Common myeloid progenitor, CD34-positive (primary cell): ENCODE data around the gene PLA2G2D.

ENCODE experiments used
- CTCF ChIA-PET: fragments of 350-600 bp; sonication (Branson Sonifier 250); formaldehyde crosslinking; loops from one replicate; lab custom pipeline; 2021; ENCODE audit warnings: antibody characterized with exemption; lab: Charles Lee
- POLR2A ChIA-PET: fragments of 350-600 bp; sonication (Branson Sonifier 250); formaldehyde crosslinking; loops from one replicate; lab custom pipeline; 2021; ENCODE audit warnings: antibody characterized with exemption; lab: Charles Lee
- DNase-seq, 3 donors: peaks; one replicate each; pipeline versions ENCODE4 v3.0.0 to v3.0.0-alpha.2; 2013
- H3K27ac ChIP-seq, 2 experiments: 1 replicate in 1 of 2; 2 replicates in 1 of 2; pipeline ENCODE4 v1.7.0; 2013; ENCODE audit warnings: inconsistent platforms in 2 of 2, low read length in 2 of 2, mild to moderate bottlenecking in 2 of 2, low read depth in 1 of 2, moderate library complexity in 1 of 2; ENCODE audit not compliant: severe bottlenecking in 2 of 2, insufficient read depth in 1 of 2, poor library complexity in 1 of 2
- H3K27me3 ChIP-seq, 5 experiments: replicated peaks in 2 of 5; 1 replicate in 3 of 5; 2 replicates in 2 of 5; pipeline versions ENCODE4 v1.6.1 to v1.7.0; 2013; ENCODE audit warnings: low read length in 4 of 5, mild to moderate bottlenecking in 2 of 5, moderate library complexity in 2 of 5, inconsistent platforms in 1 of 5; ENCODE audit not compliant: insufficient read depth in 5 of 5, control insufficient read depth in 4 of 5
- H3K36me3 ChIP-seq, 4 experiments: 1 replicate in 2 of 4; 2 replicates in 2 of 4; pipeline versions ENCODE4 v1.6.1 to v1.7.0; 2013; ENCODE audit warnings: low read length in 3 of 4, control low read depth in 1 of 4, mild to moderate bottlenecking in 1 of 4; ENCODE audit not compliant: control insufficient read depth in 4 of 4, insufficient read depth in 4 of 4
- H3K4me1 ChIP-seq, 4 experiments: 1 replicate in 3 of 4; 2 replicates in 1 of 4; pipeline versions ENCODE4 v1.6.1 to v1.7.1; 2013; ENCODE audit warnings: low read length in 3 of 4, mild to moderate bottlenecking in 3 of 4, control low read depth in 1 of 4, inconsistent platforms in 1 of 4, moderate library complexity in 1 of 4; ENCODE audit not compliant: control insufficient read depth in 4 of 4, insufficient read depth in 4 of 4; ENCODE audit errors: control extremely low read depth in 1 of 4
- H3K4me3 ChIP-seq, 7 experiments: 1 replicate in 4 of 7; 2 replicates in 3 of 7; pipeline versions ENCODE4 v1.5.1 to v1.7.0; 2013; ENCODE audit warnings: mild to moderate bottlenecking in 7 of 7, low read length in 6 of 7, moderate library complexity in 6 of 7, inconsistent platforms in 2 of 7, low read depth in 2 of 7, control low read depth in 1 of 7; ENCODE audit not compliant: insufficient read depth in 4 of 7, control insufficient read depth in 1 of 7; ENCODE audit errors: extremely low read depth in 1 of 7
- H3K9me3 ChIP-seq, 5 experiments: 1 replicate in 4 of 5; 2 replicates in 1 of 5; pipeline versions ENCODE4 v1.6.1 to v1.7.1; 2013; ENCODE audit warnings: low read length in 4 of 5, mild to moderate bottlenecking in 2 of 5, inconsistent platforms in 1 of 5, low read depth in 1 of 5, moderate library complexity in 1 of 5; ENCODE audit not compliant: control insufficient read depth in 4 of 5, insufficient read depth in 2 of 5; ENCODE audit errors: control extremely low read depth in 1 of 5
- WGBS: methylation state at CpG from one replicate; pipeline ENCODE4 v1.1.5; 2013; ENCODE audit not compliant: insufficient coverage; 5-methylcytosine and 5-hydroxymethylcytosine counted together

The PLA2G2D gene

DNA sequence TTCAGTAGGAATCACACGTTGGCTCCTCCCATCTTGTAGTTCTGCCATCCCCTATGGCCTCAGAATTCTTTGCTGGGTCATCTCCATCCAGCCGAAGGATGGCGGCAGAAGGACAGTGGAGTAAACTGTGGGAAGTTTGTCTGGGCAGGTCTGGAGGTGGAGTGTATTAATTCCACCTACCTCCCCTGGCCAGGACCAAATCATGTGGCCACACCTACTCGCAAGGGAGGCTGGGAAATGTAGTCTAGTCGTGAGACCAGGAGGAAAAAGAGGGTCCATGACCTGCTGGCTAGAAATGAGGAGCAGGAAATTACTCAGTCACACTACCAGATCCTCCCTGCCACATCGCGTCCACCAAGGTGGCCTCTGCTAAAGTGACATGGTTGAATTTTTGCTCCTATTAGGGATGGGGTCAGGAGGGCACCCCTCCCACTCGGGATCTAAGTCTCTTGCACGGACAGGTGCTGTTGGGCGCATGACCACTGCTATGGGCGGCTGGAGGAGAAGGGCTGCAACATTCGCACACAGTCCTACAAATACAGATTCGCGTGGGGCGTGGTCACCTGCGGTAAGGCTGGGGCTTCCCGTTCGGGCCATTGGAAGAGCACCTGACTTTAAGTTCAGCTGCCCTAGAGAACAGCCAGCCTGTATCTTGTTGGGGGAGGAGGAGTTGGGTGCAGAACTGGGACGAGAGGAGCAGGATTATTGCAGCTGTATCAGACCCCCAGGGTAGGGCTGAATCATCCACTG lies 29.8 kb downstream of the PLA2G2D start:
- POLR2A ChIA-PET, result interaction anchor here (0.6 kb wide), 1 partner anchor 221 kb away, joined by 3 read pairs; no protein-coding TSS in a partner anchor
- Histone ChIP-seq H3K4me3 (no peak overlapping the region), H3K9me3 (peaks cover 0 to 6% (median 0%) of the 10 kb centered on the region in 5 experiments), H3K27ac (no peak overlapping the region), H3K36me3 (no peaks in the 10 kb centered on the region), H3K4me1 (no peaks in the 10 kb centered on the region), H3K27me3 (peaks cover 0 to 26% (median 3%) of the 10 kb centered on the region in 5 experiments)
- CTCF ChIA-PET, result no interaction called here
- 89% methylated on average over 15 of the region's 19 CpGs for WGBS
- DNase-seq, result no peak

DNA sequence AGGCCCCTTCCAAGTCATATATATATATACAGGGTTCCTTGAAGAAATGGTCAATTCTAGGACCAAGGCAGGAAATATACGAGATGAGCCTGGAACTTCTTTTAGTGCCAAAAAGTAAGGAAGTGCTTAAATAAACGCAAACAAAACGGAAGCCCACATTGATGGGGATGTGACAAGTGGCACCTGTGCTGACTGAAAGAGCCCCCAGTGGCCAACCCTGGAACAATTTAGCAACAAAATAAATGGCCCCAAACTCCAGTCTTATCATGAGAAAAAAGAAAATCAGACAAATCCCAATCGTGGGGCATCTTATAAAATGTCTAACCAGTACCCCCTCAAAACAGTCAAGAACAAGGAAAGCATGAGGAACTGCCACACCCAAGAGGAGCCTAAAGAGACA lies 31.7 kb downstream of the PLA2G2D start:
- no peaks in the 10 kb centered on the region for H3K4me1 ChIP-seq
- peaks cover 0 to 6% (median 0%) of the 10 kb centered on the region in 5 experiments for H3K9me3 ChIP-seq
- peaks cover 0 to 21% (median 0%) of the 10 kb centered on the region in 5 experiments for H3K27me3 ChIP-seq
- H3K36me3 ChIP-seq, result no peaks in the 10 kb centered on the region
- no peak overlapping the region for H3K4me3 ChIP-seq
- no peak overlapping the region for H3K27ac ChIP-seq
- WGBS, result 63% methylated on average over 4 of the region's 4 CpGs
- DNase-seq, result peak in 1 of 3 donors; percentile 5
- POLR2A ChIA-PET, result no interaction called here
- CTCF ChIA-PET, result no interaction called here

DNA sequence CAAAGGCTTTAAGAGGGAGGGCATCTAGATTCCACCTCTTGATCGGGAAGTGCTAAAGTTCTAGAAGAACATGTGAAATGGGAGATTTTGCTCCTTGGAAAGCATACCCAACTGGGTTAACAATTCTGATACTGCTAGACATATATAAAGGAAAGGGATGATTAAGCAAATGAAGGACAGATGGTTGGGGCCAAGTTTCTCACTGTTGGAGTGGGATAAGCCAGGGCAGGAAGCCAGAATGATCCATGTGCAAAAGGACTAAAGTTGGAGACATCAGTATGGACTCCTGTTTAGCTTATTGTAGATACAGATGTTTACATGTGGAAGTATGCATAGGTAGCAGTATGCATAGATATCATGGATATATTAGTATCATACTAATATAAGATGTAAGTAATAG lies 32.5 kb downstream of the PLA2G2D start:
- DNase-seq, result no peak
- Histone ChIP-seq H3K4me1 (no peaks in the 10 kb centered on the region), H3K27me3 (peaks cover 0 to 14% (median 0%) of the 10 kb centered on the region in 5 experiments), H3K4me3 (no peak overlapping the region), H3K36me3 (no peaks in the 10 kb centered on the region), H3K9me3 (peaks cover 0 to 6% (median 0%) of the 10 kb centered on the region in 5 experiments), H3K27ac (no peak overlapping the region)
- CTCF ChIA-PET, result no interaction called here
- WGBS, result no CpG with 5 or more reads among the region's 1 CpG
- POLR2A ChIA-PET, result no interaction called here

DNA sequence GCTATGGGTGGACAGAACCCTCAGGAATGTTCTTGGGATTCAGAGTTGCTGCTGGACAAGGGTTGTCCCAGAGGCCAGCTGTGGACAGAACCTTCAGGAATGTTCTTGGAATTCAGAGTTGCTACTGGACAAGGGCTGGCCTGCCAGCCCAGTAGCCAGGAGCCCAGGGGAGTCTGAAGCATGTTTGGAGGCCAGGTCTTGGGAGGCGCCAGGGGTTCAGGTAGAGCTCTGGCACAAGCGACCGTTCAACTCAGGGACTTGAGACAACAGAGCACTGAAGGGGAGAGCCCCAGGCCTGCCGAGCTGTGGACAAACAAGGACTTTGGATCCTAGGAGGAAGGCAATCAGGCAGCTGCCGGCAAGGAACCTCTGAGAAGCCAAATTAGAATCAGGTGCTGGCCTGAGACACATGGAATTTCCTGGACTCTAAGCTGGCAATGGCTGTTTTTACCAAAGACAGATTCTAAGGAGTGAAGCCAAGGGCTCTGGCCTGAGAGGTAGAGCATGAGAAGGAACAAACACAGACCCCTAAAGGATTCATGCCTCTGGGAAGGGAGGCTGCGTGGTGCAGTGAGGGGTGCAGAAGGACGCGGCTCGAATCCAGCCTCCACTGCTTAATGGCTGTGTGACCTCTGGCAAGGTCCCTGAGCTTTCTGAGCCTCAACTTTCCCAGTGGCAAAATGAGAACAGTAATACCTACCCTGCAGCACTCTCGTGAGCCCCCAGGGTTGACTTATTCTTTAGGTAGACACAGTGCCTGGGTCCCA lies 36.0 kb downstream of the PLA2G2D start:
- 100% methylated on average over 9 of the region's 10 CpGs for WGBS
- DNase-seq, result no peak
- Histone ChIP-seq H3K27me3 (peaks cover 0 to 4% (median 0%) of the 10 kb centered on the region in 5 experiments), H3K4me1 (peaks cover 0 to 21% (median 12%) of the 10 kb centered on the region in 4 experiments), H3K4me3 (no peak overlapping the region), H3K9me3 (no peaks in the 10 kb centered on the region), H3K36me3 (no peaks in the 10 kb centered on the region), H3K27ac (no peak overlapping the region)
- POLR2A ChIA-PET, result no interaction called here
- CTCF ChIA-PET, result interaction anchor here (0.7 to 0.8 kb wide), 2 partner anchors 11 to 986 kb away, joined by 3 to 4 read pairs; no protein-coding TSS in a partner anchor

DNA sequence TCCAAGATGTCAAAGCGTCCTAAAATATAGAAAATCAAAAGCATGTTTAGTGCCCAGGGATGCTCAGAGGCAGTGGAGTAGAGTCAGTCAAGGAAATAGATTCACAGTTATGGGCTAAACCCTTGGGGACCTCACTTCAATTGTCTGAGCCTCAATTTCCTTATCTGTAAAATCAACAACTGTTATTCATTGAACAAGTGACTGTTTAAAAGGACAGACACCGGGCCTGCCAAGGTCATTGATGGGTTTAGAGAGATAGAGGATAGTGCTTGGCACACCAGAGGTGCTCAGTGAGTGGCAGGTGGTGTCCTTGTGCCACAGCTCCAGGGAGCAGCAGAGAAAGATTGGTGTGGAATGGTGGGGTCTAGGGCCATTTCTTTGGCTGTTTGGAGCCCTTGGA lies 36.6 kb downstream of the PLA2G2D start:
- ChIA-PET CTCF (interaction anchor here (0.7 kb wide), 1 partner anchor 986 kb away, joined by 3 read pairs; no protein-coding TSS in a partner anchor), POLR2A (no interaction called here)
- 100% methylated on average over 2 of the region's 2 CpGs for WGBS
- H3K9me3 ChIP-seq, result no peaks in the 10 kb centered on the region
- no peak overlapping the region for H3K4me3 ChIP-seq
- peaks cover 0 to 21% (median 12%) of the 10 kb centered on the region in 4 experiments for H3K4me1 ChIP-seq
- peaks cover 0 to 9% (median 0%) of the 10 kb centered on the region in 5 experiments for H3K27me3 ChIP-seq
- no peak overlapping the region for H3K27ac ChIP-seq
- H3K36me3 ChIP-seq, result no peaks in the 10 kb centered on the region
- DNase-seq, result no peak

DNA sequence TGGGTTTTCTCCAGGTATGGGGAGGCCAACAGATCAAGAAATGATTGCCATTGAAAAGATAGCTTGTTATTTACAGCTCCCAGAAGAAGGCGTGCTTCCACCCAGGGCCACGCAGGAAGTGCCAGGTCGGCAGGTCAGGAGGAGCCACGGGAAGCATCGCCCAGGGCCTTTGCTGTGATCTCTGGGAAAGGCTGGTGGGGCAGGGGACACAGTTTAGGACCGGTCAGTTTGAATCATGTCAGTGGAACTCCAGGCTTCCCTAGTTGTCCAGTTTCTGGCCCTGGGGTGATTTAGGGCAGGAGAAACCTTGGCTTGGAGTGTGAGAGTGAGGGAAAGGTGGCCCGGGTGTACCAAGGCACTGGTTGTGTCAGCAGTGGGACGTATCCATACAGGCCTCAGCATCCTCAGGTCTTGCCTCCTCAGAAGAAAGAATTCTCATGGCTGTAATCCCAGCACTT lies 38.0 kb downstream of the PLA2G2D start:
- ChIA-PET POLR2A (no interaction called here), CTCF (interaction anchor here (1.7 kb wide), 1 partner anchor 12 kb away, joined by 3 read pairs; no protein-coding TSS in a partner anchor)
- H3K36me3 ChIP-seq, result no peaks in the 10 kb centered on the region
- peaks cover 0 to 13% (median 5%) of the 10 kb centered on the region in 5 experiments for H3K27me3 ChIP-seq
- H3K4me1 ChIP-seq, result peaks cover 0 to 21% (median 12%) of the 10 kb centered on the region in 4 experiments
- H3K4me3 ChIP-seq, result peak overlapping the region in 1 of 7 experiments; percentile 40
- no peak for DNase-seq
- WGBS, result 36% methylated on average over 8 of the region's 8 CpGs
- H3K9me3 ChIP-seq, result no peaks in the 10 kb centered on the region
- H3K27ac ChIP-seq, result no peak overlapping the region
